K562 (cell line): ENCODE results near the gene ALDH18A1. TPM values are rescaled to one million over a fixed set of nuclear protein-coding genes. Genes with fewer than 3 reads are reported as not detected.

Experiments used
- BRD9 ChIP-seq: fragments of 450-650 bp; IDR thresholded peaks from 2 replicates; pipeline ENCODE4 v1.6.1; 2018; ENCODE audit warnings: low read depth; ENCODE audit not compliant: partially characterized antibody
- C11orf30 ChIP-seq: fragments of 450-650 bp; IDR thresholded peaks from 2 replicates; pipeline ENCODE4 v1.6.1; 2016; ENCODE audit warnings: low read depth, mild to moderate bottlenecking
- CBFA2T2 ChIP-seq: fragments of 450-650 bp; conservative IDR thresholded peaks from 2 replicates; pipeline ENCODE4 v1.6.1; 2017; ENCODE audit warnings: mild to moderate bottlenecking
- CBX8 ChIP-seq: fragments of 200-600 bp; sonication (generic); IDR thresholded peaks from 2 replicates; pipeline ENCODE4 v1.6.1; 2012; ENCODE audit warnings: borderline replicate concordance, mixed run types, low read depth, mild to moderate bottlenecking, moderate library complexity, mixed read lengths, low read length, control low read depth, inconsistent platforms; ENCODE audit not compliant: poor library complexity, severe bottlenecking; ENCODE audit errors: extremely low read depth
- CGGBP1 ChIP-seq: fragments of 250-450 bp; sonication (Bioruptor Pico); IDR thresholded peaks from 2 replicates; pipeline ENCODE4 v1.9.0; 2021; ENCODE audit warnings: mild to moderate bottlenecking
- ERF ChIP-seq: fragments of 450-650 bp; formaldehyde crosslinking; IDR thresholded peaks from 2 replicates; pipeline ENCODE4 v1.4.0; 2020; ENCODE audit warnings: mild to moderate bottlenecking, mixed read lengths
- HDGF ChIP-seq: fragments of 450-650 bp; IDR thresholded peaks from 2 replicates; pipeline ENCODE4 v1.6.1; 2016
- KDM2B ChIP-seq: fragments of 250-450 bp; sonication (Bioruptor Pico); IDR thresholded peaks from 2 replicates; pipeline ENCODE4 v1.8.0; 2021; ENCODE audit warnings: mild to moderate bottlenecking, moderate library complexity
- NFATC3 ChIP-seq: fragments of 450-650 bp; IDR thresholded peaks from 2 replicates; pipeline ENCODE4 v1.6.1; 2017; ENCODE audit warnings: mild to moderate bottlenecking
- NR3C1 ChIP-seq: sonication (generic); formaldehyde crosslinking; IDR thresholded peaks from 2 replicates; pipeline ENCODE4 v1.8.1; 2022; ENCODE audit warnings: missing genetic modification reagents
- PRPF4 ChIP-seq: fragments of 200-400 bp; formaldehyde crosslinking; IDR thresholded peaks from one replicate; pipeline ENCODE4 v1.6.1; 2017; ENCODE audit warnings: low read length, low read depth, mild to moderate bottlenecking; ENCODE audit not compliant: insufficient read depth, poor library complexity, severe bottlenecking
- SFPQ ChIP-seq: fragments of 200-400 bp; formaldehyde crosslinking; IDR thresholded peaks from 2 replicates; pipeline ENCODE4 v1.6.1; 2017; ENCODE audit warnings: mild to moderate bottlenecking, low read depth, low read length, moderate library complexity
- STAT5A ChIP-seq: IDR thresholded peaks from 2 replicates; pipeline ENCODE4 v1.6.1; 2012; ENCODE audit warnings: low read length, inconsistent platforms, borderline replicate concordance
- STAT6 ChIP-seq: sonication (generic); formaldehyde crosslinking; IDR thresholded peaks from 2 replicates; pipeline ENCODE4 v1.8.1; 2023; ENCODE audit warnings: mild to moderate bottlenecking, missing genetic modification reagents
- TBP ChIP-seq: optimal IDR thresholded peaks from 2 replicates; pipeline ENCODE3; 2011; ENCODE audit warnings: low read depth, low read length, improper control_type of control experiment
- TGIF2 ChIP-seq: sonication (generic); formaldehyde crosslinking; IDR thresholded peaks from 2 replicates; pipeline ENCODE4 v1.8.1; 2022; ENCODE audit warnings: mild to moderate bottlenecking, missing genetic modification reagents, moderate library complexity
- ZBTB1 ChIP-seq: sonication (generic); formaldehyde crosslinking; IDR thresholded peaks from 2 replicates; pipeline ENCODE4 v1.8.1; 2023; ENCODE audit warnings: missing genetic modification reagents, low read depth, mild to moderate bottlenecking, borderline replicate concordance
- ZC3H4 ChIP-seq: sonication (generic); formaldehyde crosslinking; IDR thresholded peaks from 2 replicates; pipeline ENCODE4 v1.9.0; 2021; ENCODE audit warnings: missing genetic modification reagents, borderline replicate concordance
- ZFPM2 ChIP-seq: fragments of 250-450 bp; sonication (Bioruptor Pico); IDR thresholded peaks from 2 replicates; pipeline ENCODE4 v1.5.1; 2022; ENCODE audit warnings: mild to moderate bottlenecking
- ZNF280A ChIP-seq: fragments of 450-650 bp; IDR thresholded peaks from 2 replicates; pipeline ENCODE4 v1.6.1; 2018; ENCODE audit warnings: mild to moderate bottlenecking, low read depth; ENCODE audit not compliant: partially characterized antibody
- ZNF408 ChIP-seq: fragments of 250-450 bp; sonication (Bioruptor Pico); IDR thresholded peaks from 2 replicates; pipeline ENCODE4 v1.4.0; 2020; ENCODE audit warnings: low read depth, mild to moderate bottlenecking, moderate library complexity
- ZNF780A ChIP-seq: fragments of 250-450 bp; sonication (Bioruptor Pico); IDR thresholded peaks from 2 replicates; pipeline ENCODE4 v1.5.0; 2021; ENCODE audit warnings: mild to moderate bottlenecking
- ZNF79 ChIP-seq: fragments of 250-450 bp; sonication (Bioruptor Pico); IDR thresholded peaks from 2 replicates; pipeline ENCODE4 v1.4.0; 2020; ENCODE audit warnings: low read depth, mild to moderate bottlenecking, moderate library complexity
- polyA plus RNA-seq, 8 experiments: library from polyadenylated mRNA; depleted of rRNA in 4 of 8; stranded (reverse) in 5 of 8; unstranded in 3 of 8; fragments of >200 nt; fragmentation: Nextera tagmentation in 2 of 8; fragmentation: Illumina TruSeq in 1 of 8; extraction: Ambion mirVana in 2 of 8; extraction: Trizol in 1 of 8; gene quantifications; 2 replicates each; pipeline versions ENCODE4 v1.2.1 to v1.2.3, GENCODE V29; 2011 to 2014; ENCODE audit warnings: inconsistent platforms in 1 of 8, missing spikeins in 1 of 8
- total RNA-seq, 7 experiments: library from RNA; depleted of rRNA in 6 of 7; stranded (reverse); fragments of >200 nt in 6 of 7; fragmentation: Illumina TruSeq in 2 of 7; extraction: Trizol in 2 of 7; gene quantifications; 2 replicates each; pipeline versions ENCODE4 v1.2.1 to v1.2.3, GENCODE V29; 2011 to 2021; ENCODE audit warnings: low replicate concordance in 1 of 7

The ALDH18A1 gene
- total and polyA plus RNA-seq, 9 of the 15 experiments (the other 6 are each of a cell fraction or from before 2014, with no cell fraction given), result 12.0 to 83.3 (median 43.8) TPM

GRCh38 chr10:95561177-95561863 is 95.2 kb downstream of the ALDH18A1 start, which contains the start of gene SORBS1 (continued):
- TF ChIP-seq SFPQ (no peak), TGIF2 (CRISPR knock-in tag) (0 out of 2 replicates have a peak, but pooled peaks have one; percentile 28), CBFA2T2 (no peak), ZBTB1 (CRISPR knock-in tag) (no peak), ZNF280A (no peak), ZNF780A (CRISPR knock-in tag) (no peak), STAT5A (no peak), STAT6 (CRISPR knock-in tag) (no peak), HDGF (peak; percentile 80; the same call in 1 of the 2 replicates), ZFPM2 (CRISPR knock-in tag) (no peak), ZNF408 (CRISPR knock-in tag) (no peak), PRPF4 (no peak), ERF (no peak), BRD9 (no peak), KDM2B (CRISPR knock-in tag) (no peak), CGGBP1 (CRISPR knock-in tag) (no peak), C11orf30 (no peak), ZNF79 (no peak), CBX8 (no peak), NR3C1 (no peak), TBP (peak; percentile 59), NFATC3 (no peak), ZC3H4 (no peak)
